Mucosa of descending colon (tissue), 3 donors: ENCODE results near the gene CERS6. TPM values are rescaled to one million over a fixed set of nuclear protein-coding genes. Genes with fewer than 3 reads are reported as not detected.

Source experiments
- ATAC-seq: fragments of 200-7000 bp; cut with Tn5 transposase; one replicate; pipeline ENCODE4 v1.9.1; 2020; ENCODE audit warnings: mild to moderate bottlenecking, moderate library complexity
- DNase-seq, 3 donors: peaks; one replicate each; pipeline ENCODE4 v3.0.0-alpha.2; 2020
- H3K36me3 ChIP-seq: fragments of 200-600 bp; one replicate; pipeline ENCODE4 v1.8.0; 2021; ENCODE audit warnings: low read depth, mild to moderate bottlenecking
- H3K4me1 ChIP-seq: fragments of 200-600 bp; one replicate; pipeline ENCODE4 v1.8.0; 2021; ENCODE audit warnings: low read depth, mild to moderate bottlenecking
- H3K4me3 ChIP-seq: fragments of 200-600 bp; one replicate; pipeline ENCODE4 v1.8.0; 2021; ENCODE audit warnings: mild to moderate bottlenecking
- H3K9me3 ChIP-seq: fragments of 200-600 bp; one replicate; pipeline ENCODE4 v1.8.0; 2021; ENCODE audit warnings: mild to moderate bottlenecking
- CTCF ChIP-seq: fragments of 200-600 bp; IDR thresholded peaks from one replicate; pipeline ENCODE4 v1.8.0; 2022; ENCODE audit warnings: antibody characterized with exemption, mild to moderate bottlenecking
- intact Hi-C, 2 donors: fragments of 100-400 bp; cut with DNase I in 1 of 2; cut with micrococcal nuclease in 1 of 2; formaldehyde crosslinking; loops; one replicate each; pipeline versions ENCODE4 v1.11.0 to v1.11.1; 2022; cut with DNase I, micrococcal nuclease
- total RNA-seq, 3 donors: library from RNA; stranded (reverse); fragmentation: NEBNext Ultra II Directional in 2 of 3; extraction: Animal tissue kit (Norgen Biotek cat#: 25700) in 2 of 3; gene quantifications; one replicate each; pipeline versions ENCODE4 v1.2.1 to v1.2.4, GENCODE V29; 2021 to 2023
- donor health status: DM: no; HTN: no; CAD: no; lungs with moderate emphysema.
- donor health status: DM: no; HTN: no; CAD: no.
- donor health status: DM: no; HTN: yes; CAD: no.

Gene CERS6
- total RNA-seq, 3 donors from 2014 or later: 27.4 to 67.2 (median 65.0) TPM

- ATAC-seq: no peak
- DNase-seq: no peak
Observed at GRCh38 chr2:168561991-168562390, 105.9 kb downstream of the CERS6 start.

DNA sequence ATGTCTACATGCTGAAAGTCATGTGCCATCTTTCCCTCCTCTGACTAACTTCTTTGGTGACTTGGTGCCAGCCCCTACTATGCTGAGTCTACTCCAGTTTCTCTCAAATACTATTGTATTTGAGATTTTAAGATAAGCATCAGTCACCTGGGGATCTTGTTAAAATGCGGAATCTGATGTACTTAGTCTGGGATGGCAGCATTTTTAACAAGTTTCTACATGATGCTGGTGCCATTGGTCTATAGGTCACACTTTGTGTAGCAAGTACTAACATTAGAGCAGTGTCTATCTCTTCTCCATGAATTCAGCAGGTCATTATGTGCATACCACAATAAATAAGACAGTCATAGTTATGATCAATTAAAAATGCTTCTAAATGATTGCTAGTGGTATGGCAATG is 106.9 kb downstream of the CERS6 start:
- intact Hi-C loops: no loop called here
- TF ChIP-seq CTCF: no peak
- ATAC-seq (no peak), DNase-seq (no peak)
- Histone ChIP-seq H3K36me3 (no peaks in the 10 kb centered on the region), H3K4me1 (no peaks in the 10 kb centered on the region), H3K9me3 (no peaks in the 10 kb centered on the region), H3K4me3 (no peak overlapping the region)

More at GRCh38 chr2:168561991-168562390, 105.9 kb downstream of the CERS6 start:
- H3K4me1 ChIP-seq: no peaks in the 10 kb centered on the region
- H3K4me3 ChIP-seq: no peak overlapping the region
- H3K9me3 ChIP-seq: no peaks in the 10 kb centered on the region
- TF ChIP-seq CTCF: no peak
- no peaks in the 10 kb centered on the region for H3K36me3 ChIP-seq
- intact Hi-C loops: no loop called here

- H3K9me3 ChIP-seq: no peaks in the 10 kb centered on the region
- TF ChIP-seq CTCF: no peak
- H3K4me1 ChIP-seq: no peaks in the 10 kb centered on the region
- DNase-seq: no peak
- intact Hi-C loops: no loop called here
- no peaks in the 10 kb centered on the region for H3K36me3 ChIP-seq
- no peak for ATAC-seq
- no peak overlapping the region for H3K4me3 ChIP-seq
Observed at GRCh38 chr2:168564641-168565040, 108.6 kb downstream of the CERS6 start.

GRCh38 chr2:168565112-168565511 is 109.0 kb downstream of the CERS6 start:
- intact Hi-C loops: no loop called here
- H3K4me1 ChIP-seq: no peaks in the 10 kb centered on the region
- ATAC-seq (no peak), DNase-seq (no peak)
- no peaks in the 10 kb centered on the region for H3K9me3 ChIP-seq
- H3K36me3 ChIP-seq: no peaks in the 10 kb centered on the region
- TF ChIP-seq CTCF: no peak
- H3K4me3 ChIP-seq: no peak overlapping the region

GRCh38 chr2:168565512-168565911 is 109.4 kb downstream of the CERS6 start:
- no peaks in the 10 kb centered on the region for H3K36me3 ChIP-seq
- H3K4me1 ChIP-seq: no peaks in the 10 kb centered on the region
- ATAC-seq: no peak
- DNase-seq: no peak
- no peak overlapping the region for H3K4me3 ChIP-seq
- no peaks in the 10 kb centered on the region for H3K9me3 ChIP-seq
- intact Hi-C loops: no loop called here
- no peak for TF ChIP-seq CTCF
